Thyroid gland (tissue), 4 donors: ENCODE measurements around the gene EIF2AK3. TPM values are rescaled to one million over a fixed set of nuclear protein-coding genes. Genes with fewer than 3 reads are reported as not detected.

ENCODE experiments used
- DNase-seq, 2 donors: peaks; one replicate each; pipeline ENCODE4 v3.0.0-alpha.2; 2019
- H3K27ac ChIP-seq, 3 donors: fragments of 200-600 bp; sonication (generic); 1 replicate in 2 of 3; 2 replicates in 1 of 3; pipeline ENCODE4 v1.5.1; 2016 to 2019; ENCODE audit warnings: mild to moderate bottlenecking in 1 of 3, moderate library complexity in 1 of 3
- H3K27me3 ChIP-seq: fragments of 200-600 bp; sonication (generic); one replicate; pipeline ENCODE4 v1.5.1; 2019
- H3K36me3 ChIP-seq, 2 donors: fragments of 200-600 bp; sonication (generic); one replicate each; pipeline ENCODE4 v1.5.1; 2016 to 2019
- H3K4me1 ChIP-seq, 2 donors: fragments of 200-600 bp; sonication (generic); one replicate each; pipeline ENCODE4 v1.5.1; 2017 to 2019
- H3K4me3 ChIP-seq, 3 donors: fragments of 200-600 bp; sonication (generic); replicated peaks in 1 of 3; 1 replicate in 2 of 3; 2 replicates in 1 of 3; pipeline ENCODE4 v1.5.1; 2016; ENCODE audit warnings: mild to moderate bottlenecking in 1 of 3
- H3K9me3 ChIP-seq: fragments of 200-600 bp; sonication (generic); one replicate; pipeline ENCODE4 v1.5.1; 2017
- POLR2A ChIP-seq, 2 donors: fragments of 450-650 bp; IDR thresholded peaks; one replicate each; pipeline ENCODE4 v1.6.1; 2017; ENCODE audit warnings: antibody characterized with exemption in 2 of 2, mild to moderate bottlenecking in 2 of 2, moderate library complexity in 1 of 2
- WGBS, 2 donors: methylation state at CpG; one replicate each; pipeline ENCODE4 v1.1.5; 2017; 5-methylcytosine and 5-hydroxymethylcytosine counted together
- intact Hi-C: fragments of 100-400 bp; cut with DNase I; formaldehyde crosslinking; loops from one replicate; pipeline ENCODE4 v1.15.1; 2023
- total RNA-seq, 4 donors: library from RNA; depleted of rRNA; stranded (reverse); fragments of >200 nt; gene quantifications; one replicate each; pipeline ENCODE4 v1.2.3, GENCODE V29; 2016
- TF ChIP-seq, protein P1 (sequence below), 6 experiments: fragments of 200-600 bp in 3 of 6; fragments of 450-650 bp in 3 of 6; sonication (generic) in 3 of 6; IDR thresholded peaks; one replicate each; pipeline ENCODE4 v1.5.1; 2016 to 2019; ENCODE audit warnings: antibody characterized with exemption in 6 of 6, mild to moderate bottlenecking in 2 of 6, inconsistent platforms in 1 of 6, moderate library complexity in 1 of 6

Gene EIF2AK3
- total RNA-seq, 4 donors from 2014 or later: 35.3 to 52.1 (median 42.9) TPM

DNA sequence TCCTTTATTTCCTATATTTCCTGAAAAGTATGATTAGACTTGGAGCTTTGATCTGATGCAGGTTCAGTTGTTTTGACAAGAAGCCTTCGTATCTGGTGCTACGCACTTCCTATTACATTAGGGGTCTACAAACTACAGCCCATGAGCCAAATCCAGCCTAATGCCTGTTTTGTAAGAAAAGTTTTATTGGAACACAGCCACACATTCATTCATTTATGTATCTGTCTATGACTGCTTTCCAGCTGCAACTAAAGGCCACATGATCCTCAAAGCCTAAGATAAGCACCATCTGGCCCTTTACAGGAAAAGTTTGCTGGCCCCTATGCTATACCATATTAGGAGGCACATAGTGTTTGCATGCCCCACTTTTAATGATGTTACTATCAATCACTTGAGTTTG lies 26.0 kb downstream of the EIF2AK3 start:
- WGBS, 2 donors: 88 to 92% methylated on average over 2 of the region's 2 CpGs
- Histone ChIP-seq H3K4me3 (no peak overlapping the region), H3K27ac (peak overlapping the region; percentile 12 to 84 (median 73)), H3K27me3 (no peaks in the 10 kb centered on the region), H3K9me3 (no peaks in the 10 kb centered on the region), H3K36me3 (no peaks in the 10 kb centered on the region), H3K4me1 (peaks cover 17 to 29% of the 10 kb centered on the region in 2 donors)
- no peak for TF ChIP-seq POLR2A (IDR thresholded peaks at IDR 0.05)
- TF ChIP-seq, protein P1, sequence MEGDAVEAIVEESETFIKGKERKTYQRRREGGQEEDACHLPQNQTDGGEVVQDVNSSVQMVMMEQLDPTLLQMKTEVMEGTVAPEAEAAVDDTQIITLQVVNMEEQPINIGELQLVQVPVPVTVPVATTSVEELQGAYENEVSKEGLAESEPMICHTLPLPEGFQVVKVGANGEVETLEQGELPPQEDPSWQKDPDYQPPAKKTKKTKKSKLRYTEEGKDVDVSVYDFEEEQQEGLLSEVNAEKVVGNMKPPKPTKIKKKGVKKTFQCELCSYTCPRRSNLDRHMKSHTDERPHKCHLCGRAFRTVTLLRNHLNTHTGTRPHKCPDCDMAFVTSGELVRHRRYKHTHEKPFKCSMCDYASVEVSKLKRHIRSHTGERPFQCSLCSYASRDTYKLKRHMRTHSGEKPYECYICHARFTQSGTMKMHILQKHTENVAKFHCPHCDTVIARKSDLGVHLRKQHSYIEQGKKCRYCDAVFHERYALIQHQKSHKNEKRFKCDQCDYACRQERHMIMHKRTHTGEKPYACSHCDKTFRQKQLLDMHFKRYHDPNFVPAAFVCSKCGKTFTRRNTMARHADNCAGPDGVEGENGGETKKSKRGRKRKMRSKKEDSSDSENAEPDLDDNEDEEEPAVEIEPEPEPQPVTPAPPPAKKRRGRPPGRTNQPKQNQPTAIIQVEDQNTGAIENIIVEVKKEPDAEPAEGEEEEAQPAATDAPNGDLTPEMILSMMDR (IDR thresholded peaks at IDR 0.05): no peak
- DNase-seq: no peak
- intact Hi-C loops: no loop called here

DNA sequence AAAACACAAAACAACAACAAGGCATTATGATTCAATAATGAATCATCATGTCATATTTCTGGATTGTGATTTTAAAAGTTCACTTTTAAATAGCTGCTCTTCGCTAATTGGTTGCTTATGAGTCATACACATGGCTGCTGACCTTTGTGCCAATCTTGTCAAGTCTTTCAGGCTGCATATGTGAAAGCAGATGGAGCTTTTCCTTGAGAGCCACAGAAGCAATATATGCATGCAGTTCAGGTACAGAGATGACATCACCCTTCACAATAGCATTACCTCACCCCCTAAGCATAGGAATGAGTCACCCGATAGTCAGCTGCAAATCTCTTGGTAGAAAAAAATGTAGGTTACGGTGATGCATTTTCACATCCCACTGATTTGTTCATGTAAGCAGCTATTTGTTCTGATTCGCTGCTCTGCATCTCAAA lies 27.2 kb downstream of the EIF2AK3 start:
- H3K4me1 ChIP-seq: peaks cover 17 to 29% of the 10 kb centered on the region in 2 donors
- peak overlapping the region; percentile 73 to 84 (median 77) for H3K27ac ChIP-seq
- DNase-seq: peak; percentile 6 to 9
- H3K36me3 ChIP-seq: no peaks in the 10 kb centered on the region
- TF ChIP-seq POLR2A (IDR thresholded peaks at IDR 0.05): peak in 1 of 2 donors; percentile 43
- TF ChIP-seq, protein P1 (IDR thresholded peaks at IDR 0.05): no peak
- no peaks in the 10 kb centered on the region for H3K9me3 ChIP-seq
- intact Hi-C loops: no loop called here
- WGBS, 2 donors: 32 to 36% methylated on average over 4 of the region's 4 CpGs
- no peaks in the 10 kb centered on the region for H3K27me3 ChIP-seq
- H3K4me3 ChIP-seq: no peak overlapping the region

DNA sequence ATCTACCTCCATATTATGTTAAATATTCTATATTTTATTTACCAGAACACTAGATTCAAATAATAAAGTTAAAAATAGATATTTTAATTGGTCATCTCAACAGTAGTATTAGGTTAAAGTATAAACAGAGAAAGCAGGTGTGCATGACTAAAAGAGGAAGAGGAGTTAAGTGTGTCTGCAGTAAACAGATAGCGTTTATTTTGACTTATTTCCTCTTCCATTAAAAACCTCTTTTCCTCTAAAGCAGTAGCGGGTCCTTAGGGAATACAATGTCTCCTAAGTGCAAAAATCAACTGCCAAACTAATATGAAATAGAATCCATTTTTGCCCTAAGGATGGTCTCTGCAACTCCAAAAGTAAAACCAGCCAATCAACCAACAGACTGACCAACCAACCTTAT lies 27.7 kb downstream of the EIF2AK3 start:
- H3K4me3 ChIP-seq: no peak overlapping the region
- no peak for DNase-seq
- no peaks in the 10 kb centered on the region for H3K9me3 ChIP-seq
- peaks cover 17 to 29% of the 10 kb centered on the region in 2 donors for H3K4me1 ChIP-seq
- no peaks in the 10 kb centered on the region for H3K27me3 ChIP-seq
- intact Hi-C loops: no loop called here
- TF ChIP-seq, protein P1 (IDR thresholded peaks at IDR 0.05): no peak
- no peak for TF ChIP-seq POLR2A (IDR thresholded peaks at IDR 0.05)
- peak overlapping the region; percentile 37 to 84 (median 73) for H3K27ac ChIP-seq
- WGBS, 2 donors: 69 to 75% methylated on average over 2 of the region's 2 CpGs
- H3K36me3 ChIP-seq: no peaks in the 10 kb centered on the region

DNA sequence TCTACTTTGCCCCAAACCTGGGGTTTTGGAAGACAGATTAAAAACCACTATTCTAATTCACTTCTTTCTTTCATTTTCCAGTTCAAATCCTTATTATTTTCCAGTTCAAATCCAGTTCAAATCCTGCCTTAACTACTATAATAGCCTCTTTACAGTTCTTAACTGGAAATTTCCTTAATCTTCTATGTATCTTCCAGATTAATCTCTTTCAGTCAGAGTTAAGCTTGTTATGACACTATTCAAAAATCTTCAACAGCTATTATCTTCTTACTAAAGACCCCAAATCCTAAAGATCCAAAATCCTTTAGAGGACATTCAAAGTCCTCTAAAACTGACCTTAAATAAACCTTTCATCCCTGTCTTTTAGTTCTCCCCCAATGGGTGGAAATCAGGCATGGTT lies 30.1 kb downstream of the EIF2AK3 start:
- Histone ChIP-seq H3K9me3 (no peaks in the 10 kb centered on the region), H3K27ac (no peak overlapping the region), H3K4me1 (peaks cover 17 to 29% of the 10 kb centered on the region in 2 donors), H3K27me3 (no peaks in the 10 kb centered on the region), H3K4me3 (no peak overlapping the region), H3K36me3 (peaks cover 0 to 8% of the 10 kb centered on the region in 2 donors)
- intact Hi-C loops: no loop called here
- no peak for TF ChIP-seq POLR2A (IDR thresholded peaks at IDR 0.05)
- TF ChIP-seq, protein P1 (IDR thresholded peaks at IDR 0.05): no peak
- DNase-seq: no peak

DNA sequence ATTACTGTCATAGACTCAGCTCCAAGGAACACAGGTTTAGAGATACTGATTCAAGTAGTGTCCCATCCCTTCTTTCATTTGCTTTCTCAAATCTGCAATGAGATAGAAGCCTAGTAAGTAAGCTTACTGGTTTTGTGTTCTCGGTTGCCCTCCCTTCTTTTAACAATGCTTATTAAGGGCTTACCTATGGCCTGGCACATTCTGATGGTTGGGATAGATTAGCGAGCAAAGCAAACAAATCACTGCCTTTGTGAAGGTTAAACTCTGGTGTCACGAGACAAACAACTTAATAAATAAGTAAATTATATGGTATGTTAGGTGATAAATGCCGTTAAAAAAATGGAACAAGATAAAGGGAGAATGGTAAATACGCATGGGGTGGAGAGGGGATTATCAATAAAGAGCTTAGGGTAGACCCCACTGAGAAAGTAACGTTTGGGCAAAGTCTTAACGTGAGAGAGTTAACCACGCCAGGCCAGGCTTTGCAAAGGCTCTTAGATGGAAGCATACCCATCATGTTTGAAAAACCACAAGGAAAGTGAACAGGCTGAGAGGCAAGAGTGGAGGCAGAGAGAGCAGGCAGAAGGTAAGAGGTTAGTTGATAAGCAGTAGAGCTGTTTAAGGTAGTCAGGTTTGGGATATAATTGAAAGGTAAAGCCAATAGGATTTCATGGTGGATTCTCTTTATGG lies 31.0 kb downstream of the EIF2AK3 start:
- Histone ChIP-seq H3K27ac (no peak overlapping the region), H3K36me3 (peaks cover 0 to 8% of the 10 kb centered on the region in 2 donors), H3K4me1 (peaks cover 17 to 37% of the 10 kb centered on the region in 2 donors), H3K27me3 (no peaks in the 10 kb centered on the region), H3K4me3 (no peak overlapping the region), H3K9me3 (no peaks in the 10 kb centered on the region)
- TF ChIP-seq POLR2A (IDR thresholded peaks at IDR 0.05): no peak
- TF ChIP-seq, protein P1 (IDR thresholded peaks at IDR 0.05): no peak
- intact Hi-C loops: no loop called here
- 86% methylated on average over 8 of the region's 8 CpGs for WGBS, 2 donors
- DNase-seq: no peak
